Measurements from ENCODE around the gene SEMA3E.

SEMA3E gene

GRCh38 chr7:83663131-83663530 is 14.2 kb upstream of the SEMA3E start:
- TF ChIP-seq SUZ12 (IDR thresholded peaks at IDR 0.05; ENCODE audit: extremely low read depth, insufficient read depth, insufficient read length) (no peak), ZNF274 (IDR thresholded peaks at IDR 0.05; ENCODE audit: low read depth, low read length) (no peak), YY1 (IDR thresholded peaks at IDR 0.05; ENCODE audit: insufficient read depth, insufficient read length) (no peak)
- H3K36me3 ChIP-seq (ENCODE audit: insufficient read depth, insufficient read length, low read length), result no peaks in the 10 kb centered on the region

GRCh38 chr7:83658126-83658525 is 9.2 kb upstream of the SEMA3E start:
- no peaks in the 10 kb centered on the region for H3K9me3 ChIP-seq (ENCODE audit: insufficient read depth, low read length)
- no peak overlapping the region for H3K4me3 ChIP-seq (ENCODE audit: insufficient read length, low read depth)
- TF ChIP-seq SUZ12 (IDR thresholded peaks at IDR 0.05; ENCODE audit: extremely low read depth, insufficient read depth, insufficient read length), result no peak
- no peak for TF ChIP-seq YY1 (IDR thresholded peaks at IDR 0.05; ENCODE audit: insufficient read depth, insufficient read length)
- TF ChIP-seq ZNF274 (IDR thresholded peaks at IDR 0.05; ENCODE audit: low read depth, low read length), result no peak
- H3K4me1 ChIP-seq (ENCODE audit: insufficient read depth, insufficient read length), result no peaks in the 10 kb centered on the region
- no peaks in the 10 kb centered on the region for H3K27me3 ChIP-seq (ENCODE audit: insufficient read depth, insufficient read length)
- no peak overlapping the region for H3K9ac ChIP-seq (ENCODE audit: insufficient read length, low read depth)
- no peaks in the 10 kb centered on the region for H3K36me3 ChIP-seq (ENCODE audit: insufficient read depth, insufficient read length, low read length)
- DNase-seq (ENCODE audit: low read depth, low spot score), result no peak

More at GRCh38 chr7:83663131-83663530, 14.2 kb upstream of the SEMA3E start:
- Histone ChIP-seq H3K9ac (ENCODE audit: insufficient read length, low read depth) (no peak overlapping the region), H3K9me3 (ENCODE audit: insufficient read depth, low read length) (no peaks in the 10 kb centered on the region), H3K4me1 (ENCODE audit: insufficient read depth, insufficient read length) (no peaks in the 10 kb centered on the region), H3K4me3 (ENCODE audit: insufficient read length, low read depth) (no peak overlapping the region), H3K27me3 (ENCODE audit: insufficient read depth, insufficient read length) (no peaks in the 10 kb centered on the region)
- no peak for DNase-seq (ENCODE audit: low read depth, low spot score)

GRCh38 chr7:83655951-83656556 is 7.1 kb upstream of the SEMA3E start:
- Histone ChIP-seq H3K36me3 (ENCODE audit: insufficient read depth, insufficient read length, low read length) (no peaks in the 10 kb centered on the region), H3K27me3 (ENCODE audit: insufficient read depth, insufficient read length) (no peaks in the 10 kb centered on the region), H3K9me3 (ENCODE audit: insufficient read depth, low read length) (no peaks in the 10 kb centered on the region), H3K9ac (ENCODE audit: insufficient read length, low read depth) (no peak overlapping the region), H3K4me3 (ENCODE audit: insufficient read length, low read depth) (no peak overlapping the region), H3K4me1 (ENCODE audit: insufficient read depth, insufficient read length) (no peaks in the 10 kb centered on the region)
- no peak for TF ChIP-seq YY1 (IDR thresholded peaks at IDR 0.05; ENCODE audit: insufficient read depth, insufficient read length)
- TF ChIP-seq SUZ12 (IDR thresholded peaks at IDR 0.05; ENCODE audit: extremely low read depth, insufficient read depth, insufficient read length), result no peak
- no peak for TF ChIP-seq ZNF274 (IDR thresholded peaks at IDR 0.05; ENCODE audit: low read depth, low read length)
- DNase-seq (ENCODE audit: low read depth, low spot score), result no peak

GRCh38 chr7:83652481-83652880 is 3.5 kb upstream of the SEMA3E start:
- no peak for DNase-seq (ENCODE audit: low read depth, low spot score)
- Histone ChIP-seq H3K9ac (ENCODE audit: insufficient read length, low read depth) (no peak overlapping the region), H3K9me3 (ENCODE audit: insufficient read depth, low read length) (no peaks in the 10 kb centered on the region), H3K4me1 (ENCODE audit: insufficient read depth, insufficient read length) (no peaks in the 10 kb centered on the region), H3K4me3 (ENCODE audit: insufficient read length, low read depth) (no peak overlapping the region), H3K36me3 (ENCODE audit: insufficient read depth, insufficient read length, low read length) (no peaks in the 10 kb centered on the region), H3K27me3 (ENCODE audit: insufficient read depth, insufficient read length) (no peaks in the 10 kb centered on the region)
- TF ChIP-seq YY1 (IDR thresholded peaks at IDR 0.05; ENCODE audit: insufficient read depth, insufficient read length) (no peak), ZNF274 (IDR thresholded peaks at IDR 0.05; ENCODE audit: low read depth, low read length) (no peak), SUZ12 (IDR thresholded peaks at IDR 0.05; ENCODE audit: extremely low read depth, insufficient read depth, insufficient read length) (no peak)

GRCh38 chr7:83649701-83650100 is 762 bp upstream of the SEMA3E start:
- no peaks in the 10 kb centered on the region for H3K9me3 ChIP-seq (ENCODE audit: insufficient read depth, low read length)
- no peaks in the 10 kb centered on the region for H3K36me3 ChIP-seq (ENCODE audit: insufficient read depth, insufficient read length, low read length)
- TF ChIP-seq YY1 (IDR thresholded peaks at IDR 0.05; ENCODE audit: insufficient read depth, insufficient read length) (no peak), SUZ12 (IDR thresholded peaks at IDR 0.05; ENCODE audit: extremely low read depth, insufficient read depth, insufficient read length) (no peak), ZNF274 (IDR thresholded peaks at IDR 0.05; ENCODE audit: low read depth, low read length) (no peak)
- no peaks in the 10 kb centered on the region for H3K4me1 ChIP-seq (ENCODE audit: insufficient read depth, insufficient read length)
- no peak overlapping the region for H3K4me3 ChIP-seq (ENCODE audit: insufficient read length, low read depth)
- H3K9ac ChIP-seq (ENCODE audit: insufficient read length, low read depth), result no peak overlapping the region
- no peak for DNase-seq (ENCODE audit: low read depth, low spot score)
- H3K27me3 ChIP-seq (ENCODE audit: insufficient read depth, insufficient read length), result no peaks in the 10 kb centered on the region

- H3K4me3 ChIP-seq (ENCODE audit: insufficient read length, low read depth), result no peak overlapping the region
- no peak for TF ChIP-seq ZNF274 (IDR thresholded peaks at IDR 0.05; ENCODE audit: low read depth, low read length)
- TF ChIP-seq YY1 (IDR thresholded peaks at IDR 0.05; ENCODE audit: insufficient read depth, insufficient read length), result no peak
- no peak for TF ChIP-seq SUZ12 (IDR thresholded peaks at IDR 0.05; ENCODE audit: extremely low read depth, insufficient read depth, insufficient read length)
- no peaks in the 10 kb centered on the region for H3K9me3 ChIP-seq (ENCODE audit: insufficient read depth, low read length)
- no peak for DNase-seq (ENCODE audit: low read depth, low spot score)
- no peaks in the 10 kb centered on the region for H3K36me3 ChIP-seq (ENCODE audit: insufficient read depth, insufficient read length, low read length)
- H3K9ac ChIP-seq (ENCODE audit: insufficient read length, low read depth), result no peak overlapping the region
- no peaks in the 10 kb centered on the region for H3K27me3 ChIP-seq (ENCODE audit: insufficient read depth, insufficient read length)
- H3K4me1 ChIP-seq (ENCODE audit: insufficient read depth, insufficient read length), result no peaks in the 10 kb centered on the region
These were observed 2.9 kb downstream of the SEMA3E start for GRCh38 chr7:83646027-83646426.

- no peaks in the 10 kb centered on the region for H3K36me3 ChIP-seq (ENCODE audit: insufficient read depth, insufficient read length, low read length)
- H3K4me1 ChIP-seq (ENCODE audit: insufficient read depth, insufficient read length), result no peaks in the 10 kb centered on the region
- TF ChIP-seq ZNF274 (IDR thresholded peaks at IDR 0.05; ENCODE audit: low read depth, low read length) (no peak), SUZ12 (IDR thresholded peaks at IDR 0.05; ENCODE audit: extremely low read depth, insufficient read depth, insufficient read length) (no peak), YY1 (IDR thresholded peaks at IDR 0.05; ENCODE audit: insufficient read depth, insufficient read length) (no peak)
- no peaks in the 10 kb centered on the region for H3K9me3 ChIP-seq (ENCODE audit: insufficient read depth, low read length)
- H3K9ac ChIP-seq (ENCODE audit: insufficient read length, low read depth), result no peak overlapping the region
- DNase-seq (ENCODE audit: low read depth, low spot score), result no peak
- H3K27me3 ChIP-seq (ENCODE audit: insufficient read depth, insufficient read length), result no peaks in the 10 kb centered on the region
- H3K4me3 ChIP-seq (ENCODE audit: insufficient read length, low read depth), result no peak overlapping the region
These were observed 5.2 kb downstream of the SEMA3E start for GRCh38 chr7:83643739-83644138.
